IMR-90 (cell line): Measurements from ENCODE around the gene FOXL3. TPM values are rescaled to one million over a fixed set of nuclear protein-coding genes. Genes with fewer than 3 reads are reported as not detected.

Experiments
- ATAC-seq: fragments of 200-7000 bp; cut with Tn5 transposase; 2 replicates; pipeline ENCODE4 v1.9.1; 2020; ENCODE audit warnings: low read depth, mild to moderate bottlenecking, moderate library complexity
- BruUV-seq: library from RNA; stranded (reverse); fragments of 400-500 nt; replicated peaks from 2 replicates; lab custom pipeline; 2021; lab: Mats Ljungman, UMichigan
- CTCF ChIA-PET: fragments of 300-600 bp; formaldehyde crosslinking; extraction: SDS; loops from one replicate; lab custom pipeline; 2021; ENCODE audit warnings: antibody characterized with exemption; lab: Yijun Ruan, JAX
- POLR2A ChIA-PET: fragments of 300-600 bp; sonication (Branson Sonifier 250); formaldehyde crosslinking; loops from one replicate; lab custom pipeline; 2022; ENCODE audit warnings: antibody characterized with exemption; ENCODE audit not compliant: unreplicated experiment; lab: Charles Lee
- DNase-seq: peaks from one replicate; pipeline ENCODE4 v3.0.0; 2013
- H2AFZ ChIP-seq: replicated peaks from 2 replicates; pipeline ENCODE3; 2013; ENCODE audit warnings: low read length, mild to moderate bottlenecking; ENCODE audit not compliant: poor library complexity
- H2AK5ac ChIP-seq: 2 replicates; pipeline ENCODE4 v1.6.1; 2013; ENCODE audit warnings: low read depth, low read length, inconsistent platforms
- H2AK9ac ChIP-seq: replicated peaks from 2 replicates; pipeline ENCODE3; 2013; ENCODE audit warnings: mild to moderate bottlenecking, low read depth, low read length, moderate library complexity; ENCODE audit not compliant: poor library complexity
- H2BK120ac ChIP-seq: 2 replicates; pipeline ENCODE4 v1.6.1; 2013; ENCODE audit warnings: low read depth, low read length, inconsistent platforms
- H2BK15ac ChIP-seq: 3 replicates; pipeline ENCODE4 v1.6.1; 2013; ENCODE audit warnings: low read depth, low read length, inconsistent platforms
- H2BK20ac ChIP-seq: 2 replicates; pipeline ENCODE4 v1.6.1; 2013; ENCODE audit warnings: low read depth, mild to moderate bottlenecking, inconsistent platforms, low read length, moderate library complexity
- H2BK5ac ChIP-seq: 2 replicates; pipeline ENCODE4 v1.6.1; 2013; ENCODE audit warnings: mild to moderate bottlenecking, low read depth, low read length, inconsistent platforms; ENCODE audit not compliant: poor library complexity, severe bottlenecking
- H3K14ac ChIP-seq: replicated peaks from 2 replicates; pipeline ENCODE4 v1.6.1; 2013; ENCODE audit warnings: low read depth, low read length, inconsistent platforms
- H3K18ac ChIP-seq: 2 replicates; pipeline ENCODE4 v1.6.1; 2013; ENCODE audit warnings: low read depth, low read length, control low read depth
- H3K23ac ChIP-seq: 2 replicates; pipeline ENCODE4 v1.6.1; 2013; ENCODE audit warnings: low read depth, low read length, inconsistent platforms
- H3K27ac ChIP-seq: 2 replicates; pipeline ENCODE4 v1.5.1; 2013; ENCODE audit warnings: mild to moderate bottlenecking, control low read depth, low read length; ENCODE audit not compliant: insufficient read depth
- H3K27me3 ChIP-seq: 2 replicates; pipeline ENCODE4 v1.6.1; 2013; ENCODE audit warnings: low read length; ENCODE audit not compliant: control insufficient read depth, insufficient read depth
- H3K36me3 ChIP-seq: 2 replicates; pipeline ENCODE4 v1.6.1; 2013; ENCODE audit warnings: low read length, mixed read lengths; ENCODE audit not compliant: control insufficient read depth, insufficient read depth
- H3K4ac ChIP-seq: 2 replicates; pipeline ENCODE4 v1.6.1; 2013; ENCODE audit warnings: low read depth, low read length, inconsistent platforms
- H3K4me1 ChIP-seq: 2 replicates; pipeline ENCODE4 v1.6.1; 2013; ENCODE audit warnings: low read length, mixed read lengths; ENCODE audit not compliant: control insufficient read depth, insufficient read depth
- H3K4me2 ChIP-seq: 2 replicates; pipeline ENCODE4 v1.6.1; 2013; ENCODE audit warnings: low read depth, mild to moderate bottlenecking, control low read depth, low read length, moderate library complexity
- H3K4me3 ChIP-seq: 2 replicates; pipeline ENCODE4 v1.5.1; 2013; ENCODE audit warnings: low read depth, mild to moderate bottlenecking, control low read depth, low read length, moderate library complexity; ENCODE audit not compliant: insufficient read depth
- H3K56ac ChIP-seq: 2 replicates; pipeline ENCODE4 v1.6.1; 2013; ENCODE audit warnings: low read length, inconsistent platforms; ENCODE audit not compliant: insufficient read depth; ENCODE audit errors: extremely low read depth
- H3K79me1 ChIP-seq, 2 experiments: 2 replicates each; pipeline ENCODE4 v1.6.1; 2013; ENCODE audit warnings: low read length in 2 of 2, inconsistent platforms in 1 of 2, low read depth in 1 of 2
- H3K9ac ChIP-seq: 2 replicates; pipeline ENCODE4 v1.6.1; 2013; ENCODE audit warnings: low read depth, low read length, control low read depth
- H3K9me1 ChIP-seq: 2 replicates; pipeline ENCODE4 v1.6.1; 2013; ENCODE audit warnings: low read length, inconsistent platforms; ENCODE audit not compliant: insufficient read depth
- H3K9me3 ChIP-seq: 2 replicates; pipeline ENCODE4 v1.6.1; 2013; ENCODE audit warnings: low read length; ENCODE audit not compliant: control insufficient read depth, insufficient read depth
- H4K20me1 ChIP-seq: 2 replicates; pipeline ENCODE4 v1.6.1; 2013; ENCODE audit warnings: low read length, inconsistent platforms; ENCODE audit not compliant: insufficient read depth
- H4K5ac ChIP-seq: 2 replicates; pipeline ENCODE4 v1.6.1; 2013; ENCODE audit warnings: mild to moderate bottlenecking, low read depth, low read length, control low read depth
- H4K8ac ChIP-seq, 2 experiments: 2 replicates each; pipeline ENCODE4 v1.6.1; 2013; ENCODE audit warnings: low read depth in 2 of 2, low read length in 2 of 2, control low read depth in 1 of 2, inconsistent platforms in 1 of 2
- H4K91ac ChIP-seq: 2 replicates; pipeline ENCODE4 v1.6.1; 2013; ENCODE audit warnings: low read depth, low read length, inconsistent platforms; ENCODE audit not compliant: insufficient read depth
- BHLHE40 ChIP-seq: fragments of 150-350 bp; IDR thresholded peaks from 2 replicates; pipeline ENCODE4 v1.6.1; 2016; ENCODE audit warnings: mild to moderate bottlenecking, low read depth, low read length
- ELK1 ChIP-seq: fragments of 150-350 bp; IDR thresholded peaks from 2 replicates; pipeline ENCODE4 v1.6.1; 2016; ENCODE audit warnings: low read depth, mild to moderate bottlenecking, low read length, moderate library complexity, borderline replicate concordance
- FOS ChIP-seq: fragments of 150-350 bp; IDR thresholded peaks from 2 replicates; pipeline ENCODE4 v1.6.1; 2016; ENCODE audit warnings: low read depth, low read length
- MAZ ChIP-seq: IDR thresholded peaks from 2 replicates; pipeline ENCODE4 v1.6.1; 2012; ENCODE audit warnings: low read depth, mild to moderate bottlenecking, low read length, improper control_type of control experiment, moderate library complexity, borderline replicate concordance
- MXI1 ChIP-seq: IDR thresholded peaks from 2 replicates; pipeline ENCODE4 v1.6.1; 2012; ENCODE audit warnings: low read depth, mild to moderate bottlenecking, low read length, moderate library complexity, borderline replicate concordance
- NFE2L2 ChIP-seq: fragments of 150-350 bp; IDR thresholded peaks from 2 replicates; pipeline ENCODE4 v1.6.1; 2016; ENCODE audit warnings: low read depth, mild to moderate bottlenecking, low read length
- POLR2A ChIP-seq: IDR thresholded peaks from 2 replicates; pipeline ENCODE4 v1.6.1; 2012; ENCODE audit warnings: mild to moderate bottlenecking, low read depth, low read length
- RAD21 ChIP-seq: IDR thresholded peaks from 2 replicates; pipeline ENCODE4 v1.6.1; 2012; ENCODE audit warnings: low read length, improper control_type of control experiment
- RCOR1 ChIP-seq: IDR thresholded peaks from 2 replicates; pipeline ENCODE4 v1.6.1; 2012; ENCODE audit warnings: mild to moderate bottlenecking, low read length, improper control_type of control experiment; ENCODE audit not compliant: insufficient replicate concordance
- SMC3 ChIP-seq: fragments of 150-350 bp; IDR thresholded peaks from 2 replicates; pipeline ENCODE4 v1.6.1; 2016; ENCODE audit warnings: low read depth, mild to moderate bottlenecking, antibody characterized with exemption, low read length, moderate library complexity
- WGBS, 2 experiments: methylation state at CpG; one replicate each; pipeline versions ENCODE4 v1.1.5 to v1.1.7; 2013; ENCODE audit warnings: missing lambda C conversion rate in 2 of 2; ENCODE audit not compliant: insufficient read length in 1 of 2; ENCODE audit errors: extremely low coverage in 2 of 2; 5-methylcytosine and 5-hydroxymethylcytosine counted together
- dilution Hi-C: fragments of 300-500 bp; cut with HindIII; formaldehyde crosslinking; loops from one replicate; pipeline ENCODE4 v1.14.3; 2018; ENCODE audit warnings: low sequenced_read_pairs; ENCODE audit not compliant: unreplicated experiment
- in situ Hi-C: fragments of 300-500 bp; cut with MboI; formaldehyde crosslinking; loops from 3 replicates; pipeline ENCODE4 v1.14.3; 2019; ENCODE audit warnings: low sequenced_read_pairs, inconsistent platforms, mixed read lengths
- intact Hi-C: fragments of 100-400 bp; cut with micrococcal nuclease; formaldehyde crosslinking; loops from 2 replicates; pipeline ENCODE4 v1.10.0; 2022
- polyA plus RNA-seq, 3 experiments: library from polyadenylated mRNA; depleted of rRNA; stranded (reverse); fragments of >200 nt; gene quantifications; 2 replicates each; pipeline ENCODE4 v1.2.3, GENCODE V29; 2012; ENCODE audit warnings: low replicate concordance in 1 of 3
- total RNA-seq: library from RNA; depleted of rRNA; stranded (reverse); fragments of >200 nt; gene quantifications from 2 replicates; pipeline ENCODE4 v1.2.3, GENCODE V29; 2012

FOXL3 gene
- total and polyA plus RNA-seq, 2 of the 4 experiments (the other 2 are of a cell fraction): not detected

- dilution Hi-C loops: no loop called here
Measured at GRCh38 chr7:279821-280220, 10.1 kb upstream of the FOXL3 start.

More at GRCh38 chr7:279821-280220, 10.1 kb upstream of the FOXL3 start:
- H3K4me2 ChIP-seq: no peak overlapping the region
- peaks cover 27% of the 10 kb centered on the region for H3K27me3 ChIP-seq
- WGBS, 2 experiments: 70% methylated on average over 3 of the region's 10 CpGs; no CpG with 5 or more reads in 1 of the 2 experiments
- no peak overlapping the region for H3K18ac ChIP-seq
- H4K8ac ChIP-seq: no peak overlapping the region
- no peak overlapping the region for H3K56ac ChIP-seq
- DNase-seq (no peak), ATAC-seq (no peak)
- H3K9me3 ChIP-seq: peaks cover 18% of the 10 kb centered on the region
- no peaks in the 10 kb centered on the region for H3K79me1 ChIP-seq
- H3K23ac ChIP-seq: no peak overlapping the region
- no peak overlapping the region for H3K14ac ChIP-seq
- POLR2A ChIA-PET: no interaction called here
- in situ Hi-C loops: no loop called here
- H2AFZ ChIP-seq: no peak overlapping the region
- CTCF ChIA-PET: no interaction called here
- intact Hi-C loops: no loop called here
- no peak overlapping the region for H3K27ac ChIP-seq
- no peak overlapping the region for H2BK20ac ChIP-seq
- no peak overlapping the region for H2BK5ac ChIP-seq
- H3K9me1 ChIP-seq: no peaks in the 10 kb centered on the region
- H2BK15ac ChIP-seq: no peak overlapping the region
- H2BK120ac ChIP-seq: no peak overlapping the region
- no peak overlapping the region for H3K4me3 ChIP-seq
- no peaks in the 10 kb centered on the region for H3K4me1 ChIP-seq
- H4K5ac ChIP-seq: no peak overlapping the region
- no peak overlapping the region for H2AK9ac ChIP-seq
- no peak overlapping the region for H4K91ac ChIP-seq
- H3K36me3 ChIP-seq: no peaks in the 10 kb centered on the region
- TF ChIP-seq SMC3: no peak
- TF ChIP-seq RAD21: no peak
- TF ChIP-seq RCOR1: no peak
- TF ChIP-seq MXI1: no peak
- TF ChIP-seq FOS: no peak
- TF ChIP-seq NFE2L2: no peak
- no peak for TF ChIP-seq BHLHE40
- TF ChIP-seq ELK1: no peak
- TF ChIP-seq POLR2A: no peak
- no peak for TF ChIP-seq MAZ
- H3K9ac ChIP-seq: no peak overlapping the region
- no peak overlapping the region for H2AK5ac ChIP-seq
- no TSS peak for BruUV-seq
- no peak overlapping the region for H3K4ac ChIP-seq
- no peaks in the 10 kb centered on the region for H4K20me1 ChIP-seq
